ENCODE measurements around the gene PSAP. TPM values are rescaled to one million over a fixed set of nuclear protein-coding genes. Genes with fewer than 3 reads are reported as not detected.
"Not testable (repeated sequence)": the region's sequence is repeated elsewhere in the genome, so short reads cannot be mapped to it uniquely, and the experiment has no call there.

PSAP gene
- total RNA-seq: 510 and 538 TPM in 2 replicates
- long read RNA-seq, transcript PSAP-201 (14 exons, 2,830 nt): minor isoform, 11 of 3,778 reads
- long read RNA-seq, transcript PSAP-202 (14 exons, 2,872 nt): major isoform, 3,240 of 3,778 reads
- long read RNA-seq, partial matches to known transcripts: 164 of 3,778 reads
- long read RNA-seq, other reads (novel, unspliced or antisense): 363 of 3,778 reads

GRCh38 chr10:71850743-71851464, at the start of gene PSAP:
PSAP (minus strand) TSS chr10:71851251; CDS start chr10:71851221, 30 bp downstream.
- H3K27me3 Mint-ChIP-seq: no peaks in the 10 kb centered on the region

GRCh38 chr10:71900441-71901180, 49.6 kb upstream of the PSAP start:
- DNase-seq (ENCODE audit: low spot score, unreplicated experiment): no peak
- Mint-ChIP-seq H3K4me3 (ENCODE audit: low read depth) (no peak overlapping the region), H3K27ac (no peak overlapping the region), H3K4me1 (ENCODE audit: low read depth) (no peaks in the 10 kb centered on the region), H3K27me3 (no peaks in the 10 kb centered on the region), H3K36me3 (ENCODE audit: insufficient read depth) (no peaks in the 10 kb centered on the region), H3K9me3 (ENCODE audit: low read depth) (no peaks in the 10 kb centered on the region)
- TF ChIP-seq CTCF (IDR thresholded peaks at IDR 0.05; ENCODE audit: unreplicated experiment): no peak

More at GRCh38 chr10:71850743-71851464, at the start of gene PSAP:
- Mint-ChIP-seq H3K27ac (peak within 1 kb of the TSS; percentile 90), H3K9me3 (ENCODE audit: low read depth) (no peaks in the 10 kb centered on the region), H3K4me3 (ENCODE audit: low read depth) (peak within 1 kb of the TSS; percentile 91), H3K4me1 (ENCODE audit: low read depth) (peaks cover 31% of the 10 kb centered on the region), H3K36me3 (ENCODE audit: insufficient read depth) (peaks cover 2% of the 10 kb centered on the region)
- peak; percentile 98 for DNase-seq (ENCODE audit: low spot score, unreplicated experiment)
- peak; percentile 7 for TF ChIP-seq CTCF (IDR thresholded peaks at IDR 0.05; ENCODE audit: unreplicated experiment)

GRCh38 chr10:71899665-71900412, 48.8 kb upstream of the PSAP start:
- no peak for DNase-seq (ENCODE audit: low spot score, unreplicated experiment)
- no peak for TF ChIP-seq CTCF (IDR thresholded peaks at IDR 0.05; ENCODE audit: unreplicated experiment)
- Mint-ChIP-seq H3K36me3 (ENCODE audit: insufficient read depth) (no peaks in the 10 kb centered on the region), H3K9me3 (ENCODE audit: low read depth) (no peaks in the 10 kb centered on the region), H3K27me3 (no peaks in the 10 kb centered on the region), H3K4me1 (ENCODE audit: low read depth) (no peaks in the 10 kb centered on the region), H3K4me3 (ENCODE audit: low read depth) (no peak overlapping the region), H3K27ac (no peak overlapping the region)

GRCh38 chr10:71898346-71898745, 47.3 kb upstream of the PSAP start:
- not testable (repeated sequence) for DNase-seq (ENCODE audit: low spot score, unreplicated experiment); H3K27me3 Mint-ChIP-seq; H3K4me1 Mint-ChIP-seq (ENCODE audit: low read depth); H3K9me3 Mint-ChIP-seq (ENCODE audit: low read depth); H3K4me3 Mint-ChIP-seq (ENCODE audit: low read depth); H3K36me3 Mint-ChIP-seq (ENCODE audit: insufficient read depth); H3K27ac Mint-ChIP-seq

GRCh38 chr10:71893920-71894319, 42.9 kb upstream of the PSAP start:
- Mint-ChIP-seq H3K27me3 (peaks cover 19% of the 10 kb centered on the region), H3K4me1 (ENCODE audit: low read depth) (peaks cover 3% of the 10 kb centered on the region), H3K9me3 (ENCODE audit: low read depth) (no peaks in the 10 kb centered on the region), H3K4me3 (ENCODE audit: low read depth) (no peak overlapping the region), H3K27ac (no peak overlapping the region), H3K36me3 (ENCODE audit: insufficient read depth) (no peaks in the 10 kb centered on the region)
- TF ChIP-seq CTCF (IDR thresholded peaks at IDR 0.05; ENCODE audit: unreplicated experiment): no peak
- DNase-seq (ENCODE audit: low spot score, unreplicated experiment): no peak
